Cerebellar nuclear complex (tissue), 1 donor: ENCODE measurements around the gene CYTIP.

Source experiments
- DNase-seq, 2 experiments: peaks; one replicate each; lab custom pipeline; 2025; lab: John Stamatoyannopoulos, UW

The CYTIP gene

GRCh38 chr2:157443795-157444640 is at the start of gene CYTIP:
Gene CYTIP, minus strand, starts transcription at chr2:157444089. Its CDS starts 69 bp downstream, at chr2:157444020.
- no peak for DNase-seq

- DNase-seq, result no peak
Observed at GRCh38 chr2:157492189-157492773, 48.4 kb upstream of the CYTIP start.

GRCh38 chr2:157489983-157490382 is 46.1 kb upstream of the CYTIP start:
- DNase-seq, result no peak

- no peak for DNase-seq
Observed at GRCh38 chr2:157488877-157489276, 45.0 kb upstream of the CYTIP start.

- DNase-seq, result no peak
Observed at GRCh38 chr2:157487747-157488146, 43.9 kb upstream of the CYTIP start.

GRCh38 chr2:157487271-157487610 is 43.4 kb upstream of the CYTIP start:
- no peak for DNase-seq

- DNase-seq, result no peak
Observed at GRCh38 chr2:157486596-157487270, 42.8 kb upstream of the CYTIP start.

GRCh38 chr2:157480182-157480961 is 36.5 kb upstream of the CYTIP start:
- DNase-seq, result no peak

GRCh38 chr2:157479081-157480027 is 35.5 kb upstream of the CYTIP start:
- no peak for DNase-seq

- DNase-seq, result no peak
Observed at GRCh38 chr2:157477919-157478318, 34.0 kb upstream of the CYTIP start.

GRCh38 chr2:157476953-157477709 is 33.2 kb upstream of the CYTIP start:
- DNase-seq, result no peak

GRCh38 chr2:157475722-157476390 is 32.0 kb upstream of the CYTIP start:
- no peak for DNase-seq

GRCh38 chr2:157473581-157473980 is 29.7 kb upstream of the CYTIP start:
- no peak for DNase-seq

- DNase-seq, result no peak
Observed at GRCh38 chr2:157471078-157471477, 27.2 kb upstream of the CYTIP start.

- no peak for DNase-seq
Observed at GRCh38 chr2:157470321-157470720, 26.4 kb upstream of the CYTIP start.

GRCh38 chr2:157469726-157470125 is 25.8 kb upstream of the CYTIP start:
- DNase-seq, result no peak

GRCh38 chr2:157468931-157469708 is 25.2 kb upstream of the CYTIP start:
- DNase-seq, result no peak

GRCh38 chr2:157466764-157467163 is 22.9 kb upstream of the CYTIP start:
- no peak for DNase-seq

GRCh38 chr2:157465554-157465953 is 21.7 kb upstream of the CYTIP start:
- DNase-seq, result no peak
